Measurements from ENCODE around the gene TFAP2A.
A peak's percentile ranks its signal among the peaks of the same experiment; 100 is the strongest.

TFAP2A gene

DNA sequence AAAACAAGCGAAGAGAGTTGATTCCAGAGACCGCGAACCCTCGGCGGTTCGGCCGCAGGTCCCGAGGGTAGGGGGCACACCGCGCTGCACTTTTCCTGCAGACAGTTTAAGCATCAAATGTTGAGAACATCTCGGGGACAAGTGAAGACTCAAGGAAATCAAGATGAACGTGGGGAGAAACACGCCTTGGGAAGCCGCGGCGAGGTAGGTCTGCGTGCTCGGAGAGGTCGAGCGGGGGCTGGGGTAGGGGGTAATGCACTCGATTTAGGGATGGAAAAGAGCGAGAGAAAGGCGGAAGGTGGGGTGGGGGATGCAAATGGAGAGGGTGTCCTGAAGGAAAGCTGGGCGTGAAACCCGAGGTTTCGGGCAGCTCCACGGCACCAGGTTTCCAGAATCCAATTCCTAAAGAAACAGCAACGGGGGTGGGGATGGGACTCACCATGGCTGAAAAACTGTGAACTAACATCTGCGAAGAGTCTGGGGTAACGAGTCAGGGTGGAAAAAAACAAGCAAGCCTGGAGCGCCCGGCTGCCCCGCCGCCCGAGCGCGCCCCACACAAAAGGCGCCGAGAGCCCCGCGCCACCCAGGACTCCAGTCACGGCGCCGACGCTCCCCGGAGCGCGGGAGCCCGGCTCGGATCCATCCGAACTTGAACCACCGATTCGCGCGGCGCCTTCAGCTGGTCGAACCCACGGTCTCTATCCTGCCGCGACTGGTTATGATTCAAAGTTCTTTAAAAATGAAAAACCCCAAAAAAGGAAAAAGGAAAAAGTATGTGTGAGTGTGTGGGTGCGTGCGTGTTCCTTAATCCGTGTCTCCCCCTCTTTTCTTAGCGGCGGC is 3.5 kb downstream of the TFAP2A start:
- TF ChIP-seq, protein P1, sequence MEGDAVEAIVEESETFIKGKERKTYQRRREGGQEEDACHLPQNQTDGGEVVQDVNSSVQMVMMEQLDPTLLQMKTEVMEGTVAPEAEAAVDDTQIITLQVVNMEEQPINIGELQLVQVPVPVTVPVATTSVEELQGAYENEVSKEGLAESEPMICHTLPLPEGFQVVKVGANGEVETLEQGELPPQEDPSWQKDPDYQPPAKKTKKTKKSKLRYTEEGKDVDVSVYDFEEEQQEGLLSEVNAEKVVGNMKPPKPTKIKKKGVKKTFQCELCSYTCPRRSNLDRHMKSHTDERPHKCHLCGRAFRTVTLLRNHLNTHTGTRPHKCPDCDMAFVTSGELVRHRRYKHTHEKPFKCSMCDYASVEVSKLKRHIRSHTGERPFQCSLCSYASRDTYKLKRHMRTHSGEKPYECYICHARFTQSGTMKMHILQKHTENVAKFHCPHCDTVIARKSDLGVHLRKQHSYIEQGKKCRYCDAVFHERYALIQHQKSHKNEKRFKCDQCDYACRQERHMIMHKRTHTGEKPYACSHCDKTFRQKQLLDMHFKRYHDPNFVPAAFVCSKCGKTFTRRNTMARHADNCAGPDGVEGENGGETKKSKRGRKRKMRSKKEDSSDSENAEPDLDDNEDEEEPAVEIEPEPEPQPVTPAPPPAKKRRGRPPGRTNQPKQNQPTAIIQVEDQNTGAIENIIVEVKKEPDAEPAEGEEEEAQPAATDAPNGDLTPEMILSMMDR (conservative IDR thresholded peaks at IDR 0.05; ENCODE audit: low read depth) = no peak
- ChIA-PET POLR2A (ENCODE audit: low non-redundant PET) (no interaction called here), CTCF (interaction anchor here (0.6 to 1.1 kb wide), 2 partner anchors 17 to 18 kb away, joined by 3 to 4 read pairs; no protein-coding TSS in a partner anchor)
- no peak for DNase-seq (ENCODE audit: low spot score)
- peak overlapping the region; percentile 99 for H3K27ac ChIP-seq

DNA sequence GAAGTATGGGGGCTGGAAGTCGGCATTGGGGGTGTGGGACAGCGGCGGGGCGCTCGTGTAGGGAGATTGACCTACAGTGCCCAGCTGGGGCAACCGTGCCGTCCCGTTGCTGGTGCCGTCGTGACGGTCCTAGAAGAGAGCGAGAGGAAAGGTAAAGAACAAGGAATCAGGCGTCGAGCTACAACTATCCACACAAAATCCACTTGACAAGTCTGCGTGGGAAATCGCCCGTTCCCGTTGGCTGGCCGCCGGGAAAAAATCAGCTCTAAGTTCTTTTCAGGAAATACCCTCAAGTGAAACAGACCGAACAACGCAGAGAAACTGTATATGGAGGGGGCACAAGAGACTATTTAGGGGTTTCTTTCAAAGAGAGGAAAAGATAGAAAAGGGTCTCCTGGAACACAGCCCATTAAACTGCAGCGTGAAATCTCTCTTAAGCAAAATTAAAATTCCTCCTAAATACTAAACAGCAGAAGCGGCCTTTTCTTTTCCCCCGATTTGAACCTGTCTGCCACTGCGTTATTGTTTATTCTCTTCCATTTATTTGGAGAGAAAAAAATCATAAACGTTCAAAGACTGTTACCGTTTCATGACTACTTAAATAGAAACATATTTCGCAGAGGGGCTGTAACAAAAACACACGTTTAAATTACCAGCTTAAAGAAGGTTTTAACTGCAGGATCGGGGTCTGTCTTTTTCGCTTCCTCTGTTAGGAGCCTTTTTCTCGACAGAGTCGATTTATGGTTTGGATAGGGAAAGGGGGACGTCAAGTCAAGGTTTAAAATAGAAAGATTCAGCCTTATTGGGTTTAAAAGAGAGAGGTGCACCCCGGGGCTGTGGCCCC is 4.4 kb downstream of the TFAP2A start:
- ChIA-PET POLR2A (ENCODE audit: low non-redundant PET) (no interaction called here), CTCF (interaction anchor here (0.6 kb wide), 3 partner anchors 19 to 380 kb away, joined by 3 to 7 read pairs (median 4); no protein-coding TSS in a partner anchor)
- TF ChIP-seq, protein P1 (conservative IDR thresholded peaks at IDR 0.05; ENCODE audit: low read depth) = no peak
- peak overlapping the region; percentile 99 for H3K27ac ChIP-seq
- DNase-seq (ENCODE audit: low spot score) = no peak

DNA sequence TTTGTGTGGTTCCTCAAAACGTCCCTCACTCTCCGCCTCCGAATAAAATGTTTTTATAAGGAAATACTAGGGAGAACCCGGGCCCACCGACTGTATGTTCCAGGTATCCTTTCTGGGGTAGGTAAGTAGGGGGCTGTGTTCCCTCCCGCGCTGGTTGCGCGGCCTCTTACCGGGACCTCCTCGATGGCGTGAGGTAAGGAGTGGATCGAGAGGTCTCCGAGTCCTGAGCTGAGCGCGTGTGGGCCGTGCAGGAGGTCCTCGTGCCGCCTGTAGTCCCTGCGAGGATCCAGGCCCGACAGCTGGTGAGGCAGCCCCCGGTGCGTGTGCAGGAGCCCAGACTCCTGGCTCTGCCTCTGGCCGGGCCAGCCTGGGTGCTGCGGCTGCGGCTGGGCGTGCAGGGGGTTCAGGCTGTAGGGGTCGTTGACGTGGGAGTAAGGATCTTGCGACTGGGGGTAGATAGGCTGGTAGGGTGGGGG is 5.1 kb downstream of the TFAP2A start:
- CTCF ChIA-PET = interaction anchor here (0.6 kb wide), 2 partner anchors 20 to 69 kb away, joined by 4 to 7 read pairs; no protein-coding TSS in a partner anchor
- POLR2A ChIA-PET (ENCODE audit: low non-redundant PET) = no interaction called here
- TF ChIP-seq, protein P1 (conservative IDR thresholded peaks at IDR 0.05; ENCODE audit: low read depth) = no peak
- no peak for DNase-seq (ENCODE audit: low spot score)
- H3K27ac ChIP-seq = peak overlapping the region; percentile 99

DNA sequence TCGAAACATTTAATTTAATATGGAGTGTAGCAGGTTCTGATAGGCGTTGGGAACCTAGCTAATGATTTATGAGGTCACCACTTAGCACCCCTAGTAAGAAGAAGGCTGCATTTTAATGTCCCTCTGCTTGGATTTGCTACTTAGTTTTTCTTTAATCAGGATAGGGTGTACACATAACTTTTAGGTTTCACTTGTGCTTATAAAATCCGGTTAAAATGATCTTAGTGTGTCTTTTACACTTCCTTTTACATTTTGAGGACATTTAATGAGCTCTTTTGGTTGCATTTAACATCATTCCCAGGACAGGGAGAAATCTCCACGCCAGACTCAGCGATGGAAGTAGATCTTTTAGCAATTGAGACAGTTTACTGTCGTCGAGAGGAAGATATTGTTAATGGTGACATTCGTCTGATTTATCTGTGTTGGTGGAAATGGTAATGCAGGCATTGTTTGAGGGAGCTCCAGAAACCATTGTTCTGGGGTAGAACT is 5.6 kb downstream of the TFAP2A start:
- H3K27ac ChIP-seq = peak overlapping the region; percentile 99
- POLR2A ChIA-PET (ENCODE audit: low non-redundant PET) = no interaction called here
- TF ChIP-seq, protein P1 (conservative IDR thresholded peaks at IDR 0.05; ENCODE audit: low read depth) = no peak
- no peak for DNase-seq (ENCODE audit: low spot score)
- CTCF ChIA-PET = interaction anchor here (0.6 kb wide), 1 partner anchor 70 kb away, joined by 4 read pairs; no protein-coding TSS in a partner anchor

DNA sequence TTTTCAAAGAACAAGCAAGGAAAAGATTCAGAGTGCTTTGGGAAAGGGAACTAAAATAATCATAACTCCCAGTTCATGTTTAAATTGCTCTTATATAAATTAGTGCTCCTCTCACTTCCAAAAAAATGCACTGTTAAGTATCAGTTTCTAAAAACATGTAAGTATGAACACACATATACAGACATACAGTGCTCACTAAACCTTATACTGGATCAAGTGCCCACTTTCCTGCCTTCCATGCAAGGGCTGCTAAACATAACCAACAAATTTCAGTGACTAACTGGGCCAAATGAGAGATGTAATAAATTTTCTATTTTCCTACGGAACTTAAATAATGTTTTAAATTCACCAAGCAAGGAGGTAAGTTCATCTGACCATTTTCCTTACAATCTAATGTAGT is 6.4 kb downstream of the TFAP2A start:
- POLR2A ChIA-PET (ENCODE audit: low non-redundant PET) = no interaction called here

More for the DNA sequence above, 6.4 kb downstream of the TFAP2A start:
- H3K27ac ChIP-seq = no peak overlapping the region
- CTCF ChIA-PET = interaction anchor here (0.6 kb wide), 1 partner anchor 222 kb away, joined by 3 read pairs; no protein-coding TSS in a partner anchor
- DNase-seq (ENCODE audit: low spot score) = no peak
- TF ChIP-seq, protein P1 (conservative IDR thresholded peaks at IDR 0.05; ENCODE audit: low read depth) = no peak
